ENCODE measurements around the gene TMEM242.

TMEM242 gene

DNA sequence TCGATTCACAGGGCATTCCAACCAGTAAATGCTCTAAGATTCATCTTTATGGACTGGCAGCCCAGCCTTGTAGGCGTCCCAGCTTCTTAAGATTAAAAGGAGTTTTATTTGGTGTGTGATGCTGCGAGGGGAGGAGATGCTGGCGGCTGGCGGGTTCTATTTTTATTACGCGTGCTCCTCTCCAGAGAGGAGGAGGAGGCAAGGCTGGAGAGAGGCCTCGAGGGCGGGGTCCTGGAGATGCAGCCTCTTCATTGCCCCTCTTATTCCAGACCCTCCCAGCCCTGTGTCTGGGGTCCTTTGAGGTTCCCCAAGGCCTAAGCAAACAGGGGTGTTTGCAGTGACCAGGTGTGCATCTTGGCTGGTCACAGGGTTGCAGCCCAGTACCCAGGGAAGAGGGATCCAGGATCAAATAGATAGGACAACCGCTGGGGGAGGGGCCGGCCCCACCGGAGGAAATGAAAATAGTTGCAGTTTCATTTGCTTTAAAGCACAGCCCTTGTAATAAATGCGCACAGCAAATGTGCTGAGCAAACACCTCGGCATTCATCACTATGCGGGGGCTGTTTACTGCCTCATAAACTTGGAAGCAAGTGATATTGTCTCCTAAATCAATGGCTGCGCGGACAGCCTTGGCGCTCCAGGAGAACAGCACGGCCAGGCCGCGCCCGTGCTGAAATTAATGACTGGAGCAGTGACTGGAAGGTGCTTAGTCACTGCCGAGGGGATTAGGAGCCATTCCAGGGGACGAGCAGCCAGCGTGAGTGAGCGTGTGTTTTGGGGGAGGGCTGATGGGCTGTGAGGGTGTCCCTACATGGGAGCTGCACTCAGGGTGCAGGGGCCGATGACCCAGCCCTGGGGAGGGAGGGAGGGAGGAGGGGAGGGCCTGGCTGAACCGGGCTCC is 83.0 kb downstream of the TMEM242 start:
- Histone ChIP-seq H3K4me1 (ENCODE audit: control insufficient read depth, insufficient read depth, low read length, poor library complexity, severe bottlenecking) (peaks cover 7% of the 10 kb centered on the region), H3K36me3 (ENCODE audit: control insufficient read depth, insufficient read depth, low read length) (no peaks in the 10 kb centered on the region), H3K4me3 (ENCODE audit: extremely low read depth, insufficient read depth, low read length, poor library complexity, severe bottlenecking) (no peak overlapping the region), H3K9me3 (ENCODE audit: control insufficient read depth, low read length) (no peaks in the 10 kb centered on the region), H3K27ac (ENCODE audit: low read depth, low read length, severe bottlenecking) (no peak overlapping the region)
- 84 to 88% methylated on average over 22 to 26 of the region's 28 CpGs for WGBS, 2 experiments (ENCODE audit: insufficient coverage in 2 of 2)

DNA sequence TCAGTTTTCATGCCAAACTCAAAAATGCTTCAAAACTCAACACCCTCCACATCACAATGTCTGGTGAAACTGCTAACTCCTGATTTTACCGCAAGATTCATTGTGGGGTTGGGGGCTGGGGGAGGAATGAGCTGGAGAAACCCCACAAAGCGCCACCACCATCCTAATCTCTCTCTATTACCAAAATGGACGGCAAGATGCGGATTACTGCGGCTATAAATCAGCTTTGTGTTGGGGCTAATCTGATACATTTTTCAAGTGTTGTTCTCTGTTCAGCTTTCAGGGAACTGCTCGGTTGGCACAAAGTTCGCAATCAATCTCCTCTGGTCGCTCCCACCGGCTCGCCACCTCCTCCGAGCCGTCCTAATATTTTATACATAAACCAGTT is 83.7 kb downstream of the TMEM242 start:
- no peak overlapping the region for H3K27ac ChIP-seq (ENCODE audit: low read depth, low read length, severe bottlenecking)
- H3K4me3 ChIP-seq (ENCODE audit: extremely low read depth, insufficient read depth, low read length, poor library complexity, severe bottlenecking): no peak overlapping the region
- no peaks in the 10 kb centered on the region for H3K36me3 ChIP-seq (ENCODE audit: control insufficient read depth, insufficient read depth, low read length)
- H3K4me1 ChIP-seq (ENCODE audit: control insufficient read depth, insufficient read depth, low read length, poor library complexity, severe bottlenecking): peaks cover 8% of the 10 kb centered on the region
- WGBS, 2 experiments (ENCODE audit: insufficient coverage in 2 of 2): 99 to 100% methylated on average over 6 to 8 of the region's 12 CpGs
- H3K9me3 ChIP-seq (ENCODE audit: control insufficient read depth, low read length): no peaks in the 10 kb centered on the region
